ENCODE data around the gene UTY.
"Not testable (repeated sequence)": the region's sequence is repeated elsewhere in the genome, so short reads cannot be mapped to it uniquely, and the experiment has no call there.

The UTY gene

DNA sequence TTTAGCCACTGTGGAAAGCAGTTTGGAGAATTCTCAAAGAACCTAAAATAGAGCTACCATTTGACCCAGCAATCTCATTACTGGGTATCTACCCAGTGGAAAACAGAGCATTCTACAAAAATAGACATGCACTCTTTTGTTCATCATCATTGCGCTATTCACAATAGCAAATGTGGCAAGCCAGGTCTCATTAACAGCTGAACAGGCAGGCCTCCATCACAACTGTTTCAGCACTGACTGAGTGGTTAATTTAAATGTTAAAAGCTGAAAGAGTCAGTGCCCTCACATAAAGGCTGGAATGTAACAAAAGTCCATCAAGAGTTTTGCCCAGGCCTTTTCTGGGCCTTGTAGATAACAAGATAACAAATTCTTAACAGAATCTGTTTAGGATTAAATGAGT, 166.9 kb downstream of the UTY start:
- no peak for DNase-seq (ENCODE audit: low read depth)
- TF ChIP-seq, protein P1, sequence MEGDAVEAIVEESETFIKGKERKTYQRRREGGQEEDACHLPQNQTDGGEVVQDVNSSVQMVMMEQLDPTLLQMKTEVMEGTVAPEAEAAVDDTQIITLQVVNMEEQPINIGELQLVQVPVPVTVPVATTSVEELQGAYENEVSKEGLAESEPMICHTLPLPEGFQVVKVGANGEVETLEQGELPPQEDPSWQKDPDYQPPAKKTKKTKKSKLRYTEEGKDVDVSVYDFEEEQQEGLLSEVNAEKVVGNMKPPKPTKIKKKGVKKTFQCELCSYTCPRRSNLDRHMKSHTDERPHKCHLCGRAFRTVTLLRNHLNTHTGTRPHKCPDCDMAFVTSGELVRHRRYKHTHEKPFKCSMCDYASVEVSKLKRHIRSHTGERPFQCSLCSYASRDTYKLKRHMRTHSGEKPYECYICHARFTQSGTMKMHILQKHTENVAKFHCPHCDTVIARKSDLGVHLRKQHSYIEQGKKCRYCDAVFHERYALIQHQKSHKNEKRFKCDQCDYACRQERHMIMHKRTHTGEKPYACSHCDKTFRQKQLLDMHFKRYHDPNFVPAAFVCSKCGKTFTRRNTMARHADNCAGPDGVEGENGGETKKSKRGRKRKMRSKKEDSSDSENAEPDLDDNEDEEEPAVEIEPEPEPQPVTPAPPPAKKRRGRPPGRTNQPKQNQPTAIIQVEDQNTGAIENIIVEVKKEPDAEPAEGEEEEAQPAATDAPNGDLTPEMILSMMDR (IDR thresholded peaks at IDR 0.05; ENCODE audit: low read depth, low read length, missing control alignments): no peak
- H3K4me3 ChIP-seq (ENCODE audit: low read depth, low read length): no peak overlapping the region

DNA sequence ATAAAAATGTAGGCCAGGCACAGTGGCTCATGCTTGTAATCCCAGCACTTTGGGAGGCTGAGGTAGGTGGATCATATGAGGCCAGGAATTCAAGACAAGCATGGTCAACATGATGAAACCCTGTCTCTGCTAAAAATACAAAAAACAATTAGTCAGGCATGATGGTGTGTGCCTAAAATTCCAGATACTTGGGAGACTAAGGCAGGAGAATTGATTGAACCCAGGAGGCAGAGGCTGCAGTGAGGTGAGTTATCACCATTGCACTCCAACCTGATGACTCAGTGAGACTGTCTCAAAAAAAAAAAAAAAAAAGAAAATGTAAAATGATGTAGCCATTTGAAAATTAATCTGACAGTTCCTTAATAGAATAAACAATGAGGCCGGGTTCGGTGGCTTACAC, 171.9 kb downstream of the UTY start:
- no peak overlapping the region for H3K4me3 ChIP-seq (ENCODE audit: low read depth, low read length)
- TF ChIP-seq, protein P1 (IDR thresholded peaks at IDR 0.05; ENCODE audit: low read depth, low read length, missing control alignments): no peak
- DNase-seq (ENCODE audit: low read depth): no peak

DNA sequence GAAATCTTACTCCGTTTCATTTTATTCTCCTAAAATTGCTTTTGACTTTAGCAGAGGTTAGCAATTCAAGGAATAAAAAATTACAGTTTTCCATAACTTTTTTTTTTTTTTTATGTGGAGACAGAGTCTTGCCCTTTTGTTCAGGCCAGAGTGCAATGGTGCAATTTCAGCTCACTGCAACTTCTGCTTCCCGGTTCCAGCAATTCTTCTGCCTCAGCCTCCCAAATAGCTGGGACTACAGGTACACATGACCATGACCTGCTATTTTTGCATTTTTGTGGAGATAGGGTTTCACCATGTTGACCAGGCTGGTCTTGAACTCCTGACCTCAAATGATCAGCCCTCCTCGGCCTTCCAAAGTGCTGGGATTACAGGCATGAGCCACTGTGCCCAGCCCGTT, 179.0 kb downstream of the UTY start:
- no peak for DNase-seq (ENCODE audit: low read depth)
- TF ChIP-seq, protein P1 (IDR thresholded peaks at IDR 0.05; ENCODE audit: low read depth, low read length, missing control alignments): no peak
- no peak overlapping the region for H3K4me3 ChIP-seq (ENCODE audit: low read depth, low read length)

DNA sequence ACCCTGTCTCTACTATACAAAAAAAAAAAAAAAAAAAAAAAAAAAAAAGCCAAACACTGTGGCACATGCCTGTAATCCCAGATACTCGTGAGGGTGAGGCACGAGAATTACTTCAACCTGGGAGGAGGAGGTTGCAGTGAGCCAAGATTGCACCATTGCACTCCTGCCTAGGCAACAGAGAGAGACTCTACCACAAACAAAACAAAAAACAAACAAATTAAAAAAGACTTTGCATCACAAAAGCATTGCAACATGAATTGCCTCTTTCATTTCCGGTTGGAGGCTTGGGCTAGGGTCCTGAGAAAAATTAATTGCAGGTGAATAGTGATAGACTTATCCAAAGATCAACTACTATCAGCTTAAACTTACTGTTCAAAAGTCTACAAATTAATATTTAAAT, 180.4 kb downstream of the UTY start:
- no peak for DNase-seq (ENCODE audit: low read depth)
- no peak overlapping the region for H3K4me3 ChIP-seq (ENCODE audit: low read depth, low read length)
- TF ChIP-seq, protein P1 (IDR thresholded peaks at IDR 0.05; ENCODE audit: low read depth, low read length, missing control alignments): no peak

DNA sequence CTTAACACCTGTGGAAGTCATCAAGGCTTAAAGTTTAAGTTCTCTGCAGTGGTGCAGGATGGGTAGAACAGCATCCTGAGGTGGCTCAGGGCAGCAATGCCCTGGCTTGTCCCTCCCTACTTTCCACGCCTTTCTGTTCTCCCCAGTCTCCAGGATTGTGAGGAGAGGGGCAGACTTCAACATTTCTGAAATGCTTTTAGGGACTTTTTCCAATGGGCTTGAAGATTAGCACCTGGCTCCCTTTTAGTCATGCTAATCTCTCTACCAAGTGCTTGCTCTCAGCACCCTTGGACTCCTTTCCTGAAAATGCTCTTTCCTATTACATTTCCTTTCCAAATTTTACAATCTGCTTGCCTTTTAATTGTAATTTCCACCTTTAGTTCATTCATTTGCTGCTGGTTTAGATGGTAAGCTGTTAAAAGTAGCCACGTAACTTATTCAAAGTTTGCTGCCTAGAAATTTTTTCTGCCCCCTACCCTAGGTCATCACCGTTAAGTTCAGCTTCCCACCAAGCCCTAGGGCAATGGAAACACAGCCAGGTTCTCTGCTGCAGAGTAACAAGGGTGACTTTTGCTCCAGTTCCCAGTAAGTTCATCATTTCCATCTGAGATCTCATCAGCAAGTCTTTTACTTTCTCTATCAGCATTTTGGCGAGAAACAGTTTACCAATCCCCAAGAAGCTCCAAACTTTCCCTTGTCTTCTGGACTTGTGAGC, 183.5 kb downstream of the UTY start:
- no peak for DNase-seq (ENCODE audit: low read depth)
- TF ChIP-seq, protein P1 (IDR thresholded peaks at IDR 0.05; ENCODE audit: low read depth, low read length, missing control alignments): no peak
- no peak overlapping the region for H3K4me3 ChIP-seq (ENCODE audit: low read depth, low read length)

DNA sequence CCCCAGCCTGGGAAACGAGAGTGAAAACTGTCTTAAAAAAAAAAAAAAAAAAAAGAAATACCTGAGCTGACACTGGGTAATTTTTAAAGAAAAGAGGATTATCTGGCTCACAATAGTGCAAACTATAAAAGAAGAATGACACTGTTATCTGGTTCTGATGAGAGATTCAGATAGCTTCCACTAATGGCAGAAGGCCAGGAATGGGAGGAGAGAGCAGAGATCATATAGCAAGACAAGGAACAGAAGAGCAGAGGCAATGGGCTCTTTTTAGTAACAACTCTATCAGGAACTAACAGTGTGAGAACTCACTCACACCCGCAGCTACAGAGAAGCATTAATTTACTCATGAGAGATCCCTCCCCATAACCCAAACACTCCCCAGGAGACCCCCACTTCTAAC, 184.8 kb downstream of the UTY start:
- no peak overlapping the region for H3K4me3 ChIP-seq (ENCODE audit: low read depth, low read length)
- TF ChIP-seq, protein P1 (IDR thresholded peaks at IDR 0.05; ENCODE audit: low read depth, low read length, missing control alignments): no peak
- no peak for DNase-seq (ENCODE audit: low read depth)

DNA sequence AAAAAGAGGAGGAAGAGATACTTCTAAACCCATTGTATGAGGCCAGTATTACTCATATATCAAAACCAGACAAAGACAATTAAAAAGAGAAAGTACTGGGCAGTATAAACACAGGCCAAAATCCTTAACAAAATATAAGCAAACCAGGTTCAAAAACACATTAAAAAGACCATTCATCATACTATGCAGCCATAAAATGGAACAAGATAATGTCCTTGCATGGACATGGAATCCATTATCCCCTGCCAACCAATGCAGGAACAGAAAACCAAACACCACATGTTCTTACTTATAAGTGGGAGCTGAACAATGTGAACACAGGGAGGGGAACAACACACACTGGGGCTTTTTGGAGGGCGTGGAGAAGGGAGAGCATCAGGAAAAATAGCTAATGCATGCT, 188.6 kb downstream of the UTY start:
- H3K4me3 ChIP-seq (ENCODE audit: low read depth, low read length): no peak overlapping the region
- TF ChIP-seq, protein P1 (IDR thresholded peaks at IDR 0.05; ENCODE audit: low read depth, low read length, missing control alignments): no peak
- DNase-seq (ENCODE audit: low read depth): no peak

DNA sequence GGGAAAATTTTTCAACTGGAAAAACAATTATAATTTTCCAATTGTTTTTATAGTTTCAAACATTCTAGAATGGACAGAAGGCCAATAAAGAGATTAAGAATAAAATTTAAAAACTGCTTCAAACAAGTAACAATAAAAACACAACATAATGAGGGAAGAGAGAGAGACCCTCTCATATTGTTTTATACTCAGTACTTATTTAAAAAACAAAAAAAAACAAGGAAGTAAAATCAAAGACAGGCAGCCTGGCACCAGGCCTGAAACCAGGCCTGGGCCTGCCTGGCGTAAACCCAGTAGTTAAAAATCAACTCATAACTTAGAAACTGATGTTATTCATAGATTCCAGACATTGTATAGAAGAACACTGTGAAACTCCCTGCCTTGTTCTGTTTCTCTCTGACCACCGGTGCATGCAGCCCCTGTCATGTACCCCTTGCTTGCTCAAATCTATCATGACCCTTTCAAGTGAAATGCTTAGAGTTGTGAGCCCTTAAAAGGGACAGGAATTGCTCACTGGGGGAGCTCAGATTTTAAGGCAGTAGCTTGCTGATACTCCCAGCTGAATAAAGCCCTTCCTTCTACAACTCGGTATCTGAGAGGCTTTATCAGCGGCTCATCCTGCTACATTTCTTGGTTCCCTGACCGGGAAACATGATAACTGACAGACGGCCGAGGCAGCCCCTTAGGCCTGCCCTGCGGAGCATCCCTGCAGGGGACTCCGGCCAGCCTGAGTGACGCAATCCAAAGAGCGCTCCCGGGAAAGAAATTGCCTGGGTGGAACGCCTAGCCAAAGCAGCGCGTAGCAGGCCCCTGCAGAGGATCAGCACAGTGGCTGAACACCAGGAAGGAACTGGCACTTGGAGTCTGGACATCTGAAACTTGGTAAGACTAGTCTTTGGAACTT, 197.4 kb downstream of the UTY start:
- H3K4me3 ChIP-seq (ENCODE audit: low read depth, low read length); DNase-seq (ENCODE audit: low read depth): not testable (repeated sequence)

All from GM12864 (cell line).